Putamen (tissue), 1 donor: ENCODE measurements around the gene WDR37.

Experiments used
- DNase-seq: peaks from one replicate; pipeline ENCODE4 v3.0.0-alpha.2; 2016; ENCODE audit warnings: low spot score

WDR37 gene

GRCh38 chr10:1169981-1170866 is 114.0 kb downstream of the WDR37 start:
- no peak for DNase-seq

DNA sequence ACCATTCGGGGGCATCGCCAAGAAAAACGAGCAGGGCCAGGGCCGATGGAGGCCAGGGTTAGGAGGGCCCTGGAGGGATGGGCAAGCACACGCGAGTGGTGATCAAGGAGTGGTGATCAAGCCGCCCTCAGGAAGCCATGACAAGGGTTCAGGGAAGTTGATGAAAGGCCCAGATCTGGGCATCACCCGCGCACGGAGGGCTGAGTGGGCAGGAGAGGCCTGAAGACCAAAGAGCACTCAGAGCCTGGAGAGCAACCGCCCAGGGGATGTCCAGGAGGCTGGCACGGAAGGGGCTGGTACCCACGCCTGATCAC is 114.6 kb downstream of the WDR37 start:
- no peak for DNase-seq

GRCh38 chr10:1171182-1171581 is 115.0 kb downstream of the WDR37 start:
- no peak for DNase-seq

GRCh38 chr10:1171586-1171985 is 115.4 kb downstream of the WDR37 start:
- no peak for DNase-seq

GRCh38 chr10:1172256-1172984 is 116.2 kb downstream of the WDR37 start:
- no peak for DNase-seq

GRCh38 chr10:1173091-1173490 is 116.9 kb downstream of the WDR37 start:
- DNase-seq = no peak

DNA sequence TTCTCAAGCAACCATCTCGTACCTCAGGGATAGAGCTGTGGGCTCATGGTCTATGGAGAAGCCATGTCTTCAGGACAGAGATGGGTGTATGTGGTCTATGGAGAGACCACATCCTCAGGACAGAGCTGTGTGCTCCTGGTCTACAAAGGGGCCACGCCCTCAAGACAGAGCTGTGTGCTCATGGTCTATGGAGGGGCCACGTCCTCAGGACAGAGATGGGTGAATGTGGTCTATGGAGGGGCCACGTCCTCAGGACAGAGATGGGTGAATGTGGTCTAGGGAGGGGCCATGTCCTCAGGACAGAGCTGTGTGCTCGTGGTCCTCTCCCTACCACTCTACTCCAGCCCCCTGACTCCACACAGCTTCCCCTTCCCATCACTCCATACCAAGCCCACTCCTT is 117.8 kb downstream of the WDR37 start:
- DNase-seq = no peak

- no peak for DNase-seq
Measured at GRCh38 chr10:1175956-1176565, 119.9 kb downstream of the WDR37 start.

DNA sequence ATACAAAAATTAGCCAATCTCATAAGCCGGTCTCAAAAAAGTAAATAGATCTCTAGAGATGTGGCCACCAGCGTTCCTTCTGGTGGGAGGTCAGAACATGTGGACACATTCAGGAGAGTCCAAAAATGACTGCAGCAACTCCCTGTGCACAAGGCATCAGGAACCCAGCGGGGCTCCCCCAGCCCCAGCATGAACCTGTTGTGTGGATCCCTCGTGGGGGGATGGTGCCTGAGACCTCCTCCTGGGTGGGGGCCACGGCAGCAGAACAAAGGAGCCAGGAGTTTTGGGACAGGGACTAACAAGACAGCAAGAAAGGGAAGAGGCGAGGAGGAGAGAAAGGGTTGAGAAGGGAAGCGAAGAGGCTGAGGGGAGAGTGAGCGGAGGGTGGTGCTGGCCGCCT is 121.8 kb downstream of the WDR37 start:
- no peak for DNase-seq

DNA sequence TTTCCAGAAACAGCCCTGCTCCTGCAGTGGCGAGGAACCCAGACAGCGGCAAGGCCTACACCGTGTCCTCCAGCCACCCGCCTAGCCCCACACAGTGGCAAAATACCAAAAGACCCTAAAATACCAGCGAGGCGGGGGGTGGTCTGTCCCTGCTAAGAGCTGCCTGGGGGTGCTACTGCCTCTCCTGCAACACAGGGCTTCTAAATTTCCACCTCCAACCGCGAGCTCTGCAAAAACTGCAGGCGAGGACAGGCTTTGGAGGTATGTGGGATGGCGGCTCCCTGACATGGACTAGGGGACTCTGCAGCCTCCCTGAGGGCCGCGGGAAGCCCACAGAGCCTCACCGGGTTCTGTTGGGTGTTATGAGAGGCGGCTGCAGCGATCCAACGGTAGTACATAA is 122.3 kb downstream of the WDR37 start:
- no peak for DNase-seq

GRCh38 chr10:1179346-1180070 is 123.3 kb downstream of the WDR37 start:
- DNase-seq = no peak

DNA sequence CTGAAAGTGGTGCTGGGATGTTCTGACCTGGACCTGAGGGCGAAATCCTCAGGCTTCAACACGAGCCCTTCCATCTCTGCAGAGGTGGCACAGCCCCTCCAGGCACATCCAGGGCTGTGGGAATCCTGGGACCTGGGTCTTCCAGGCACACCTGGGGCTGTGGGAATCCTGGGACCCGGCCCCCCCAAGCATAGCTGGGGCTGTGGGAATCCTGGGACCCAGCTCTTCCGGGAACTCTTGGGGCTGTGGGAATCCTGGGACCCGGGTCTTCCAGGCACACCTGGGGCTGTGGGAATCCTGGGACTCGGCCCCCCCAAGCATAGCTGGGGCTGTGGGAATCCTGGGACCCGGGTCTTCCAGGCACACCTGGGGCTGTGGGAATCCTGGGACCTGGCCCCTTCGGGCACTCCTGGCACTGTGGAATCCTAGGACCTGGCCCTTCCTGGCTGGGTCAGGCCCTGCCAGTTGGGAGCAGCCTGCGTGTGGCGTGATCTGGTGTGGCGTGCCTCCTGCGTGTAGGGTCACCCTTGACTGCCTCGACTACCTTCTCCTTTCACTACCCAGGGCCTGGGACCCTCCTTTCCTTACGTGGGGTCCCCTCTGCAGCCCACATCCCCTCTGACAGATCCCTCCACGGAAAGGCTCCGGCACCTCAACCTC is 124.0 kb downstream of the WDR37 start:
- no peak for DNase-seq

GRCh38 chr10:1180836-1181235 is 124.7 kb downstream of the WDR37 start:
- DNase-seq = no peak
